SK-N-SH treated with all-trans-retinoic acid at 6 μM for 48 hours (cell line): ENCODE data around the gene ITPR2.

Source experiments
- ATAC-seq: fragments of 200-7000 bp; cut with Tn5 transposase; 3 replicates; pipeline ENCODE4 v1.9.1; 2020; ENCODE audit warnings: mild to moderate bottlenecking, moderate library complexity
- ARNTL ChIP-seq: fragments of 450-650 bp; formaldehyde crosslinking; IDR thresholded peaks from 2 replicates; pipeline ENCODE4 v1.5.0; 2020; ENCODE audit warnings: low read depth, mild to moderate bottlenecking, moderate library complexity, borderline replicate concordance
- BACH2 ChIP-seq: fragments of 250-450 bp; sonication (Bioruptor Pico); IDR thresholded peaks from 2 replicates; pipeline ENCODE4 v1.9.0; 2021; ENCODE audit warnings: mild to moderate bottlenecking, borderline replicate concordance
- CREB5 ChIP-seq: fragments of 250-450 bp; sonication (Bioruptor Pico); IDR thresholded peaks from 2 replicates; pipeline ENCODE4 v1.5.1; 2020; ENCODE audit warnings: low read depth, mild to moderate bottlenecking, moderate library complexity
- CSDC2 ChIP-seq: fragments of 250-450 bp; sonication (Bioruptor Pico); IDR thresholded peaks from 2 replicates; pipeline ENCODE4 v1.5.0; 2020; ENCODE audit warnings: mild to moderate bottlenecking, moderate library complexity
- CSRNP3 ChIP-seq: fragments of 250-450 bp; sonication (Bioruptor Pico); IDR thresholded peaks from 2 replicates; pipeline ENCODE4 v1.5.1; 2021; ENCODE audit warnings: mild to moderate bottlenecking, moderate library complexity
- ESRRG ChIP-seq: fragments of 250-450 bp; sonication (Bioruptor Pico); IDR thresholded peaks from 2 replicates; pipeline ENCODE4 v1.6.1; 2021; ENCODE audit warnings: mild to moderate bottlenecking
- GLIS3 ChIP-seq: fragments of 250-450 bp; sonication (Bioruptor Pico); IDR thresholded peaks from 2 replicates; pipeline ENCODE4 v1.5.0; 2020; ENCODE audit warnings: mild to moderate bottlenecking, moderate library complexity
- ISL1 ChIP-seq: fragments of 250-450 bp; sonication (Bioruptor Pico); IDR thresholded peaks from 2 replicates; pipeline ENCODE4 v2.1.2; 2022; ENCODE audit warnings: mild to moderate bottlenecking, moderate library complexity
- OSR1 ChIP-seq: fragments of 250-450 bp; sonication (Bioruptor Pico); IDR thresholded peaks from 2 replicates; pipeline ENCODE4 v1.8.0; 2022; ENCODE audit warnings: moderate library complexity, mild to moderate bottlenecking, inconsistent platforms
- PATZ1 ChIP-seq: fragments of 250-450 bp; sonication (Bioruptor Pico); IDR thresholded peaks from 2 replicates; pipeline ENCODE4 v1.8.0; 2020; ENCODE audit warnings: mild to moderate bottlenecking, moderate library complexity, borderline replicate concordance
- POU6F1 ChIP-seq: fragments of 250-450 bp; sonication (Bioruptor Pico); IDR thresholded peaks from 2 replicates; pipeline ENCODE4 v1.8.0; 2021; ENCODE audit warnings: low read depth, mild to moderate bottlenecking, moderate library complexity, borderline replicate concordance
- PPARA ChIP-seq: fragments of 250-450 bp; sonication (Bioruptor Pico); IDR thresholded peaks from 2 replicates; pipeline ENCODE4 v1.5.0; 2020; ENCODE audit warnings: mild to moderate bottlenecking, borderline replicate concordance
- SNAI2 ChIP-seq: fragments of 250-450 bp; sonication (Bioruptor Pico); IDR thresholded peaks from 2 replicates; pipeline ENCODE4 v1.5.0; 2020; ENCODE audit warnings: mild to moderate bottlenecking, moderate library complexity
- TCF4 ChIP-seq: fragments of 250-450 bp; sonication (Bioruptor Pico); IDR thresholded peaks from 2 replicates; pipeline ENCODE4 v1.8.0; 2021; ENCODE audit warnings: mild to moderate bottlenecking, moderate library complexity, borderline replicate concordance
- TOX ChIP-seq: fragments of 250-450 bp; sonication (Bioruptor Pico); IDR thresholded peaks from 2 replicates; pipeline ENCODE4 v1.8.0; 2021; ENCODE audit warnings: mild to moderate bottlenecking, moderate library complexity, borderline replicate concordance
- TSHZ2 ChIP-seq: fragments of 250-450 bp; sonication (Bioruptor Pico); IDR thresholded peaks from 2 replicates; pipeline ENCODE4 v1.5.0; 2020; ENCODE audit warnings: mild to moderate bottlenecking, moderate library complexity
- ZC3H10 ChIP-seq: fragments of 250-450 bp; sonication (Bioruptor Pico); IDR thresholded peaks from 2 replicates; pipeline ENCODE4 v1.5.1; 2021; ENCODE audit warnings: mild to moderate bottlenecking, moderate library complexity
- ZFP3 ChIP-seq: fragments of 250-450 bp; sonication (Bioruptor Pico); IDR thresholded peaks from 2 replicates; pipeline ENCODE4 v1.5.0; 2020; ENCODE audit warnings: mild to moderate bottlenecking, moderate library complexity
- ZFP30 ChIP-seq: fragments of 450-650 bp; formaldehyde crosslinking; IDR thresholded peaks from 2 replicates; pipeline ENCODE4 v1.5.0; 2022; ENCODE audit warnings: mild to moderate bottlenecking, moderate library complexity
- ZNF565 ChIP-seq: fragments of 450-650 bp; formaldehyde crosslinking; conservative IDR thresholded peaks from 2 replicates; pipeline ENCODE4 v1.5.0; 2020; ENCODE audit warnings: low read depth, mild to moderate bottlenecking, moderate library complexity
- ZNF70 ChIP-seq: fragments of 450-650 bp; formaldehyde crosslinking; IDR thresholded peaks from 2 replicates; pipeline ENCODE4 v1.5.0; 2020; ENCODE audit warnings: mild to moderate bottlenecking, moderate library complexity
- ZNF8 ChIP-seq: fragments of 450-650 bp; formaldehyde crosslinking; IDR thresholded peaks from 2 replicates; pipeline ENCODE4 v1.5.0; 2020; ENCODE audit warnings: mild to moderate bottlenecking, moderate library complexity

The ITPR2 gene

GRCh38 chr12:26717757-26718156 is 115.2 kb downstream of the ITPR2 start:
- no peak for ATAC-seq
- no peak for TF ChIP-seq CSRNP3 (CRISPR knock-in tag)
- TF ChIP-seq SNAI2 (CRISPR knock-in tag): no peak
- TF ChIP-seq ARNTL: no peak
- no peak for TF ChIP-seq ESRRG (CRISPR knock-in tag)
- no peak for TF ChIP-seq PPARA (CRISPR knock-in tag)
- no peak for TF ChIP-seq POU6F1 (CRISPR knock-in tag)
- no peak for TF ChIP-seq CSDC2
- no peak for TF ChIP-seq TSHZ2 (CRISPR knock-in tag)
- TF ChIP-seq ZFP30 (CRISPR knock-in tag): no peak
- TF ChIP-seq CREB5 (CRISPR knock-in tag): no peak
- no peak for TF ChIP-seq ZNF8 (CRISPR knock-in tag)
- no peak for TF ChIP-seq OSR1 (CRISPR knock-in tag)
- no peak for TF ChIP-seq TCF4 (CRISPR knock-in tag)
- no peak for TF ChIP-seq BACH2 (CRISPR knock-in tag)
- TF ChIP-seq ZNF70: no peak
- TF ChIP-seq ISL1 (CRISPR knock-in tag): no peak
- no peak for TF ChIP-seq ZC3H10 (CRISPR knock-in tag)
- no peak for TF ChIP-seq ZFP3 (CRISPR knock-in tag)
- TF ChIP-seq ZNF565 (CRISPR knock-in tag): no peak

GRCh38 chr12:26715232-26715631 is 117.8 kb downstream of the ITPR2 start:
- TF ChIP-seq CSDC2 (no peak), PATZ1 (no peak), TOX (CRISPR knock-in tag) (no peak), ZNF565 (CRISPR knock-in tag) (no peak), POU6F1 (CRISPR knock-in tag) (no peak), ESRRG (CRISPR knock-in tag) (no peak), ZNF8 (CRISPR knock-in tag) (no peak), CREB5 (CRISPR knock-in tag) (no peak), SNAI2 (CRISPR knock-in tag) (no peak), ZC3H10 (CRISPR knock-in tag) (no peak), BACH2 (CRISPR knock-in tag) (no peak), OSR1 (CRISPR knock-in tag) (no peak), GLIS3 (CRISPR knock-in tag) (no peak), ZFP30 (CRISPR knock-in tag) (no peak), TCF4 (CRISPR knock-in tag) (no peak), CSRNP3 (CRISPR knock-in tag) (no peak)
- TF ChIP-seq, all 23 proteins: peak for 0
- no peak for ATAC-seq
